ENCODE measurements around the gene PPFIA2. TPM values are rescaled to one million over a fixed set of nuclear protein-coding genes. Genes with fewer than 3 reads are reported as not detected.

Gene PPFIA2
- polyA plus RNA-seq, 1 of the 3 experiments (the other 2 are of a cell fraction): not detected

DNA sequence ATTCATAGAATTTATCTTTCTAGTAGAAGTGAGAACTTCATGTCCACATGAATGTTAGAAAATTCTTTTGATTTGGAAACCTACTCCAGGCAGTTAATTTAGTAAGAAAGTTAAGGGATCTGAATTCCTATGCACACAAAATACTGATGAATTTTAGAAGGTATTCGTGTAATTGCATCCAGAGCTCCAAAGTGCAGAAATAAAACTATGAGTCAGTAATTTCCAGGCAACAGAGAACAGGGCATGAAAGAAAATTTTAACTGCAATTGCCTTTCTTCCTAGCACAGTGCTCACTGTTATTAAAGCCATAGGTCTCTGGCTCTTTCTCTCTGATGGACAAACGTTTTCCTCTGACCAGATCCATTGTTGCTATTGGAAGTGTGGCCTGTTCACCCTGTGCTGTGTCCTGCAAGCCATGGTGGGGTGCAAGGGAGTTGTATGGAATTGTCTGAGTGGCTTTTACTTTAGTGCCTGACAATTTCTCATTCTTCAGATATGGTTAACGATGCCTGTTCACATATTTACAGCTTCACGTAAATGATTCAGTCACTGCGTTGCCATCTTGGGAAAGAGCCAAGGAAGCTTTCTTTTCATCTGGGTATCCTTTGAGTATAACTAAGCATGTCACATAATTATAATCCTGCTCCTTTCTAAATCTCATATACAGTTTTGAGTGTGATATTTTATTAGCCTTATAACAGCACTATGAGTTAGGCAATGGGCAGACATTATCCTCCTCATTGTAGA is 536.1 kb downstream of the PPFIA2 start:
- ChIA-PET CTCF (no interaction called here), POLR2A (no interaction called here)
- H2AFZ ChIP-seq (ENCODE audit: low read depth): no peak overlapping the region
- no peaks in the 10 kb centered on the region for H3K36me3 ChIP-seq (replicated peaks in 1 of 2; ENCODE audit: control insufficient read depth in 1 of 2, insufficient read depth in 2 of 2, low read length in 1 of 2)
- no peaks in the 10 kb centered on the region for H3K9me3 ChIP-seq
- H3K9ac ChIP-seq: no peak overlapping the region
- H3K4me1 ChIP-seq (ENCODE audit: control insufficient read depth in 1 of 2, insufficient read depth in 2 of 2, low read depth in 1 of 2, low read length in 1 of 2): peaks cover 0 to 5% of the 10 kb centered on the region in 2 experiments; a peak in 1 of 4 replicates
- TF ChIP-seq ELF1 (IDR thresholded peaks at IDR 0.05) (no peak), FOXM1 (IDR thresholded peaks at IDR 0.05; ENCODE audit: low read depth) (no peak), IRF3 (IDR thresholded peaks at IDR 0.05; ENCODE audit: low read depth, low read length) (no peak), YY1 (IDR thresholded peaks at IDR 0.05; ENCODE audit: low read depth) (no peak), ZBTB33 (IDR thresholded peaks at IDR 0.05; ENCODE audit: borderline replicate concordance, low read depth) (no peak), MAX (IDR thresholded peaks at IDR 0.05; ENCODE audit: low read depth) (no peak), USF1 (IDR thresholded peaks at IDR 0.05; ENCODE audit: borderline replicate concordance, low read depth) (no peak), PBX3 (IDR thresholded peaks at IDR 0.05) (no peak)
- no peaks in the 10 kb centered on the region for H3F3A ChIP-seq (replicated peaks; ENCODE audit: insufficient read depth)
- no peak overlapping the region for H3K4me3 ChIP-seq (ENCODE audit: low read depth in 2 of 2, low read length in 1 of 2)
- WGBS (ENCODE audit: low lambda C conversion rate): 20% methylated on average over 5 of the region's 5 CpGs
- no peaks in the 10 kb centered on the region for H3K79me2 ChIP-seq (ENCODE audit: insufficient read depth)
- no peaks in the 10 kb centered on the region for H4K20me1 ChIP-seq (ENCODE audit: insufficient read depth)
- DNase-seq: no peak
- no peak overlapping the region for H3K27ac ChIP-seq (ENCODE audit: low read depth in 2 of 2, low read length in 1 of 2)
- H3K27me3 ChIP-seq (ENCODE audit: insufficient read depth): no peaks in the 10 kb centered on the region
- H3K9me2 ChIP-seq: no peaks in the 10 kb centered on the region
- no peak overlapping the region for H3K4me2 ChIP-seq

DNA sequence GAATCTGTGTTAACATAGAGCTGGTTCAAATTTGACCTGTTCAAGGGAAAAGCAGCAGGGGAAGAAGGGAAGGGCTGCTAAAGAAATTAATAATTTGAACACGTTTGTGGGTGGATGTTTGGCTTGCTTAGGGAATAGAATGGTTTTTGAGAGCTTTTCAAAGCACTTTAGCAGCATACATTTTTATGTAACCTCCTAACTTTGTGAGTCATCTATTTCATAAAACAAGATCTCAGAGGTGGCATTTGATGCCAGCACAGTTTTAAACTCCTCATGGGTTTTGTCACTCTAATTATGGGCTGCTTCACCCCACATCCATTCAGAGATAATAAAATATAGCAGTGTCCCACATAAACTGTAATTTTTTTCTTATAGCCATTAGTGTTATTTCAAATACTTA is 537.5 kb downstream of the PPFIA2 start:
- no peak for TF ChIP-seq FOXJ3 (CRISPR knock-in tag; IDR thresholded peaks at IDR 0.05)
- no peak for TF ChIP-seq EZH2phosphoT487 (IDR thresholded peaks at IDR 0.05; ENCODE audit: borderline replicate concordance, low read depth)
- TF ChIP-seq TCF12 (IDR thresholded peaks at IDR 0.05): no peak
- TF ChIP-seq SMC3 (IDR thresholded peaks at IDR 0.05; ENCODE audit: low read depth, low read length): no peak
- Histone ChIP-seq H3K9ac (no peak overlapping the region), H3K27me3 (ENCODE audit: insufficient read depth) (no peaks in the 10 kb centered on the region), H4K20me1 (ENCODE audit: insufficient read depth) (no peaks in the 10 kb centered on the region), H3F3A (replicated peaks; ENCODE audit: insufficient read depth) (no peaks in the 10 kb centered on the region), H3K4me2 (no peak overlapping the region), H3K79me2 (ENCODE audit: insufficient read depth) (no peaks in the 10 kb centered on the region), H2AFZ (ENCODE audit: low read depth) (no peak overlapping the region), H3K9me3 (no peaks in the 10 kb centered on the region), H3K36me3 (replicated peaks in 1 of 2; ENCODE audit: control insufficient read depth in 1 of 2, insufficient read depth in 2 of 2, low read length in 1 of 2) (no peaks in the 10 kb centered on the region), H3K4me3 (ENCODE audit: low read depth in 2 of 2, low read length in 1 of 2) (no peak overlapping the region), H3K9me2 (no peaks in the 10 kb centered on the region), H3K4me1 (ENCODE audit: control insufficient read depth in 1 of 2, insufficient read depth in 2 of 2, low read depth in 1 of 2, low read length in 1 of 2) (peaks cover 0 to 5% of the 10 kb centered on the region in 2 experiments; a peak in 1 of 4 replicates), H3K27ac (ENCODE audit: low read depth in 2 of 2, low read length in 1 of 2) (no peak overlapping the region)
- WGBS (ENCODE audit: low lambda C conversion rate): 0% methylated on average over 1 of the region's 1 CpG
- ChIA-PET POLR2A (no interaction called here), CTCF (no interaction called here)
- no peak for DNase-seq
